ENCODE data around the gene NPC1. TPM values are rescaled to one million over a fixed set of nuclear protein-coding genes. Genes with fewer than 3 reads are reported as not detected.

Gene NPC1
- total and polyA plus RNA-seq, 12 donors = 8.9 to 34.4 (median 13.3) TPM

DNA sequence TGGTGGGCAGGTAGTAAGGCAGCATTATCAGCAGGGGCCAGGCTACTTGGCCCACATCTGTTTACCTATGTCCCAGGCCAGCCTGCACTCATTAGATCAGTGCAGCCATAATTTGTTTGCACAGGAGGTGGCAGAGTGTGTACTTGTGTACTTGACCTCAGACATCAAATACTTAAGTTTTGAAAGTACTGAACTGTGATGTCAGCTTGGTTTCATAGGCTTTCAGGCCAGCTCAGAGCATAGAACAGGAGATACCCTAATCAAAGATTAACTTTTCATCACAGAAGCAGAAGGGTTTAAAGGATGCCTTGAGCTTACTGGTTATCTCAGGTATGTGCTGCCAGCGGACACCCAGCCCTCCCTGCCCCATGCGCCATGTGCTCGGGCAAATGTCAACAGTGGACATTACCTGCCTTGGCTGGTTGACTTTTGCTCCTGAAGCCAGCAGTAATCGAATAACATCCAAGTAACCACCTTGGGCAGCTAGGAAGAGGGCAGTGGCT is 43.2 kb upstream of the NPC1 start:
- DNase-seq = no peak
- H3K27ac ChIP-seq = no peak overlapping the region
- 95 to 97% methylated on average over 4 of the region's 4 CpGs for WGBS, 2 donors
- no peak overlapping the region for H3K4me3 ChIP-seq
- H3K4me1 ChIP-seq = peaks cover 0 to 21% (median 8%) of the 10 kb centered on the region in 9 donors
- no peaks in the 10 kb centered on the region for H3K27me3 ChIP-seq
- intact Hi-C loops (cut with DNase I) = loop anchor here in 8 of 10 donors (5.0 to 10.0 kb wide), 7 partner anchors 63 to 495 kb away; no protein-coding TSS in a partner anchor
- H3K36me3 ChIP-seq = peaks cover 0 to 35% (median 0%) of the 10 kb centered on the region in 9 donors
- TF ChIP-seq, protein P1, sequence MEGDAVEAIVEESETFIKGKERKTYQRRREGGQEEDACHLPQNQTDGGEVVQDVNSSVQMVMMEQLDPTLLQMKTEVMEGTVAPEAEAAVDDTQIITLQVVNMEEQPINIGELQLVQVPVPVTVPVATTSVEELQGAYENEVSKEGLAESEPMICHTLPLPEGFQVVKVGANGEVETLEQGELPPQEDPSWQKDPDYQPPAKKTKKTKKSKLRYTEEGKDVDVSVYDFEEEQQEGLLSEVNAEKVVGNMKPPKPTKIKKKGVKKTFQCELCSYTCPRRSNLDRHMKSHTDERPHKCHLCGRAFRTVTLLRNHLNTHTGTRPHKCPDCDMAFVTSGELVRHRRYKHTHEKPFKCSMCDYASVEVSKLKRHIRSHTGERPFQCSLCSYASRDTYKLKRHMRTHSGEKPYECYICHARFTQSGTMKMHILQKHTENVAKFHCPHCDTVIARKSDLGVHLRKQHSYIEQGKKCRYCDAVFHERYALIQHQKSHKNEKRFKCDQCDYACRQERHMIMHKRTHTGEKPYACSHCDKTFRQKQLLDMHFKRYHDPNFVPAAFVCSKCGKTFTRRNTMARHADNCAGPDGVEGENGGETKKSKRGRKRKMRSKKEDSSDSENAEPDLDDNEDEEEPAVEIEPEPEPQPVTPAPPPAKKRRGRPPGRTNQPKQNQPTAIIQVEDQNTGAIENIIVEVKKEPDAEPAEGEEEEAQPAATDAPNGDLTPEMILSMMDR (IDR thresholded peaks at IDR 0.05) = no peak
- H3K9me3 ChIP-seq = no peaks in the 10 kb centered on the region
- ATAC-seq = no peak

DNA sequence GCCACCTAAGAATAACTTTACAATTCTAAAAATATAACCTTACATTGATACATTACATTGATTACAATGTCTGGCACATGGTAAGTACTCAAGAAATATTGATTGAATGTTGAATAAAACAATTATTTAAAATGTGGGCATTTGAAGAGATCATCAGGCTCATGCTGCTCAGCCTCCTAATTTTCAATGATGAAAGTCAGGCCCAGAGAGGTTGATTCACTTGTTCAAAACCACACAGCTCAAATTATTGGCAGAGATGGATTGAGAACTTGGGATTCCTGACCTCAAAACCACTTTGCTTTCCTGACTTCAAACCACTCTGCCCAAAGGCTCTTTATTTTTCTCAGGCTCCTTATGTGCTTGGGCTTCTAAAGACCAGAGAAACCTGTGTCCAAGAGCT is 41.7 kb upstream of the NPC1 start:
- H3K4me1 ChIP-seq = peaks cover 0 to 21% (median 8%) of the 10 kb centered on the region in 9 donors
- intact Hi-C loops (cut with DNase I) = loop anchor here in 8 of 10 donors (5.0 to 10.0 kb wide), 7 partner anchors 64 to 497 kb away; no protein-coding TSS in a partner anchor
- TF ChIP-seq, protein P1 (IDR thresholded peaks at IDR 0.05) = no peak
- ATAC-seq (no peak), DNase-seq (no peak)
- H3K4me3 ChIP-seq = no peak overlapping the region
- peaks cover 0 to 24% (median 0%) of the 10 kb centered on the region in 9 donors for H3K36me3 ChIP-seq
- no peaks in the 10 kb centered on the region for H3K9me3 ChIP-seq
- H3K27me3 ChIP-seq = no peaks in the 10 kb centered on the region
- H3K27ac ChIP-seq = no peak overlapping the region

DNA sequence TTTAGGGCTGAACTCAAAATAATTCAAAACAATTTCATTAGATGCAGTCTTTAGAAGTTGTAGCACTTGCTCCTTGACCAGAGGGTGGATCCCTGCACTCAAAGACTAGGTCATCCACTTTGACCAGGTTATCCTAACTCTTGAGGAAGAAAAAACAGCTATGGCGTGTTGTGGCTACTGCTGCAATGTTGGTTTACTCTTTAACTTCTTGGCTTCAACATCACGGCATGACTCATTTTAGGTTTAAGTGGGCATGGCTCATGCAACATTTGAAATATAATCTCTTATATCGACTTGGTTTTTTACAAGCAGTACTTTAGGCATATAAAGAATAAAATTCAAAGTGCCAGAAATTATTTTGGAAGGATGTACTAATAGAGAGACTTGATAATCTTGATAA is 41.0 kb upstream of the NPC1 start:
- H3K27me3 ChIP-seq = no peaks in the 10 kb centered on the region
- no peak overlapping the region for H3K4me3 ChIP-seq
- H3K27ac ChIP-seq = peak overlapping the region in 3 of 10 donors; percentile 12 to 43 (median 34)
- ATAC-seq (no peak), DNase-seq (no peak)
- peaks cover 0 to 21% (median 8%) of the 10 kb centered on the region in 9 donors for H3K4me1 ChIP-seq
- TF ChIP-seq, protein P1 (IDR thresholded peaks at IDR 0.05) = no peak
- WGBS, 2 donors = 79 to 85% methylated on average over 3 of the region's 3 CpGs
- H3K36me3 ChIP-seq = peaks cover 0 to 19% (median 0%) of the 10 kb centered on the region in 9 donors
- no peaks in the 10 kb centered on the region for H3K9me3 ChIP-seq
- intact Hi-C loops (cut with DNase I) = loop anchor here in 8 of 10 donors (5.0 to 10.0 kb wide), 7 partner anchors 65 to 497 kb away; no protein-coding TSS in a partner anchor

DNA sequence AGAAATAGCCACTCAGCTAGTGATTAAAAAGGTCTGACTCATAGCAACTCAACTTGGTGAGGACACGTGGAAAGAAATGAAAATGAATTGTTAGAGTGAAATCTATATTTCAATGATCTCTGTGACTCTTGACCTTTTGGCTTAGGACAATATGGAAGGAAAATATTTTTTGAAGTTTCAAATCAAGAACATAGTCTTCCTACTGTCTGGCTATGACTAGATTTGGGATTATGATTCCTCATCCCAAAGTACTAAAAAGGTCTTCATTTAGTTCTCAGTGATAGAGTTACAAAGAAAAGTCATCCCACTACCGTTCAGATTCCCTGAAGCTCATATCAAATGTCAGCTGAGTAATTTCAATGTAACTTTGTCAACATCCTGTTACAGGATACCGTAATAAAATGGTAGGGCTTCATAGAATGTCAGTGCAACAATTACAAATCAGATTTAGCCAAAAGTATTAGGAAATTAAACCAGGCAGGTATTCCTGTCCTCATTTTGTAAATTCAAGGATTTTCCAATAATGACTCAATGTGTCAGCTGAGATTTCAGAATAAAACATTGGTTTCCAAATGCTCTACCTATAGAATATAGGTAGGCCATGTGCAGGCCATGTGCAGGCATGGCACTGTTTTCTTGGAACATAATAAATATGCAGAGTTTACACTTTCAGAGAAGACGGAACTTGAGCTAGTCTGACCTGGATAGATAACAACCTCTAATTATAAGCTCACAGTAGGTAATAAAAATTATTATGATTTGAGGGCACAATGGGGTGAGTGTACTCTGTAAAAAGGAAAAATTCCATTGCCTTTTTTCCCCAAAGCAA is 40.4 kb upstream of the NPC1 start:
- TF ChIP-seq, protein P1 (IDR thresholded peaks at IDR 0.05) = no peak
- intact Hi-C loops (cut with DNase I) = loop anchor here in 8 of 10 donors (5.0 to 10.0 kb wide), 7 partner anchors 66 to 498 kb away; no protein-coding TSS in a partner anchor
- peaks cover 0 to 21% (median 8%) of the 10 kb centered on the region in 9 donors for H3K4me1 ChIP-seq
- DNase-seq = no peak
- H3K27ac ChIP-seq = peak overlapping the region in 4 of 10 donors; percentile 5 to 43 (median 23)
- ATAC-seq = no peak
- 53 to 57% methylated on average over 4 of the region's 4 CpGs for WGBS, 2 donors
- H3K27me3 ChIP-seq = peaks cover 0 to 5% (median 0%) of the 10 kb centered on the region in 7 donors
- peaks cover 0 to 19% (median 0%) of the 10 kb centered on the region in 9 donors for H3K36me3 ChIP-seq
- H3K4me3 ChIP-seq = no peak overlapping the region
- no peaks in the 10 kb centered on the region for H3K9me3 ChIP-seq
